ENCODE measurements around the gene DLGAP4. TPM values are rescaled to one million over a fixed set of nuclear protein-coding genes. Genes with fewer than 3 reads are reported as not detected.

The DLGAP4 gene
- total RNA-seq, 2 donors from 2014 or later, result 62.9 to 78.2 TPM

DNA sequence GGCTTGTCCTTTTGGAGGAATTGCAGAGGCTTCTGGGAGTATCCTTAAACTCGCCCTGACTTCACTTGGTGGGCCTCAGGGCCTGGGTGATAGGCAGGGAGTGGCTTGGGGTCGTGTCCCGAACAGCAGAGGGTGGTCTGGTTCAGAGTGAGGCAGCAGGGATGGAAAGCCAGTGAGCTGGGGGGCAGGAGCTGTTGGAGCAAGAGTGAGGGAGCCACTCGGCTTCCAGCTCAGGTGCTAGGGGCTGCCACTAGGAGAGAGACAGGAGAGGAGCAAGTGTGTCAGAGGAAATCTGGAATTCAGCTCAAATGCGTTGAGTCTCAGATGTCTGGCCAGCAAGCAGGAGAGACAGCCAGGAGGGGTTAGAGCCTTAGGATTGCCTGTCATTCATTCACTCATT, 85.8 kb downstream of the DLGAP4 start:
- H3K9me3 ChIP-seq (ENCODE audit: control insufficient read depth, low read length), result no peaks in the 10 kb centered on the region
- WGBS, 2 experiments (ENCODE audit: insufficient coverage in 1 of 2, insufficient read length in 1 of 2), result 54 to 68% methylated on average over 5 of the region's 5 CpGs
- H3K9me3 Mint-ChIP-seq, result peaks cover 3% of the 10 kb centered on the region
- DNase-seq, result no peak
- no peak overlapping the region for H3K4me3 ChIP-seq (ENCODE audit: low read length)
- H3K4me1 ChIP-seq (ENCODE audit: control insufficient read depth, insufficient read depth, low read length), result no peaks in the 10 kb centered on the region
- no peaks in the 10 kb centered on the region for H3K27me3 ChIP-seq (ENCODE audit: control insufficient read depth, insufficient read depth, low read length, poor library complexity, severe bottlenecking)
- peaks cover 9% of the 10 kb centered on the region for H3K4me1 Mint-ChIP-seq
- peak overlapping the region; percentile 28 for H3K27ac Mint-ChIP-seq
- H3K27me3 Mint-ChIP-seq (ENCODE audit: insufficient read depth), result peaks cover 2% of the 10 kb centered on the region
- H3K27ac ChIP-seq (ENCODE audit: low read depth, low read length), result no peak overlapping the region
- H3K4me3 Mint-ChIP-seq, result no peak overlapping the region
- no peaks in the 10 kb centered on the region for H3K36me3 ChIP-seq (ENCODE audit: control insufficient read depth, insufficient read depth, low read length)
- no peaks in the 10 kb centered on the region for H3K36me3 Mint-ChIP-seq (ENCODE audit: low read depth)
- TF ChIP-seq CTCF (conservative IDR thresholded peaks at IDR 0.05), result no peak
- no peak overlapping the region for H3K9ac ChIP-seq (ENCODE audit: extremely low read depth, low read length, poor library complexity, severe bottlenecking)

- TF ChIP-seq CTCF (conservative IDR thresholded peaks at IDR 0.05), result no peak
- no peaks in the 10 kb centered on the region for H3K36me3 Mint-ChIP-seq (ENCODE audit: low read depth)
- no peak overlapping the region for H3K4me3 ChIP-seq (ENCODE audit: low read length)
- H3K27ac ChIP-seq (ENCODE audit: low read depth, low read length), result no peak overlapping the region
- H3K4me1 Mint-ChIP-seq, result peaks cover 9% of the 10 kb centered on the region
- no peaks in the 10 kb centered on the region for H3K4me1 ChIP-seq (ENCODE audit: control insufficient read depth, insufficient read depth, low read length)
- peaks cover 2% of the 10 kb centered on the region for H3K27me3 Mint-ChIP-seq (ENCODE audit: insufficient read depth)
- 98 to 100% methylated on average over 1 to 3 of the region's 3 CpGs for WGBS, 2 experiments (ENCODE audit: insufficient coverage in 1 of 2, insufficient read length in 1 of 2)
- no peaks in the 10 kb centered on the region for H3K27me3 ChIP-seq (ENCODE audit: control insufficient read depth, insufficient read depth, low read length, poor library complexity, severe bottlenecking)
- no peak for DNase-seq
- H3K27ac Mint-ChIP-seq, result no peak overlapping the region
- H3K4me3 Mint-ChIP-seq, result no peak overlapping the region
- no peaks in the 10 kb centered on the region for H3K9me3 ChIP-seq (ENCODE audit: control insufficient read depth, low read length)
- H3K9me3 Mint-ChIP-seq, result peaks cover 3% of the 10 kb centered on the region
- H3K9ac ChIP-seq (ENCODE audit: extremely low read depth, low read length, poor library complexity, severe bottlenecking), result no peak overlapping the region
- H3K36me3 ChIP-seq (ENCODE audit: control insufficient read depth, insufficient read depth, low read length), result no peaks in the 10 kb centered on the region
Measured at GRCh38 chr20:36392989-36393388, 86.8 kb downstream of the DLGAP4 start.

DNA sequence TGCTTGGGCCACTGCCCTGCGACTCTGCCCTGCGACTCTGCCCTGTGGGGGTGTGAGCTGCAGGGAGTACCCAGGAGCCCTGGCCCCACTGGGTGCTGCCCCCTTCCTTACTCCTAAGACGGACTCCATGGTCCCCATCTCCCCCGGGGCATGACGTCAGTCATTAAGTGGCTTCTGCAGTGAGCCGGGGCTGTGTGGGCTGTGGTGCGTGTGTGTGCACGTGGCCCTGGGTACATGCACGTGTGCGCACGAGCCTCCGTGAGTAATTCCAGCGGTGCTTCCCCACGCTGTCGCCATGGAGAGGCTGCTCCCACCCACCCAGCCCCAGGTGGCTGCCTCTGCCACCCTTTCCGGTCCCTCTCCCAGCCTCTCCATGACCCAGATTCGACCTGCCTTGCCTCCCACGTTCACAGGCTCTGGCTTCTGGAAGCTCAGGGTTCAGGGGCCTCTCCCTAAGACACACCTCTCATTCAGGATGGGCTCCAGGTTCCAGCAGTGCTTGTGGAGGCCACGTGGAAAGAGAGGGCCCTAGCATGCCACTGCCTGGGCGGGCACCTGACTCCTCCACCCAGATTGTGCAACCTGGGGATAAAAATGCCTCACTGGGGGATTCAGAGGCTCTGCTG, 88.3 kb downstream of the DLGAP4 start:
- Histone ChIP-seq H3K36me3 (ENCODE audit: control insufficient read depth, insufficient read depth, low read length) (no peaks in the 10 kb centered on the region), H3K27ac (ENCODE audit: low read depth, low read length) (no peak overlapping the region), H3K4me1 (ENCODE audit: control insufficient read depth, insufficient read depth, low read length) (no peaks in the 10 kb centered on the region), H3K27me3 (ENCODE audit: control insufficient read depth, insufficient read depth, low read length, poor library complexity, severe bottlenecking) (no peaks in the 10 kb centered on the region), H3K9me3 (ENCODE audit: control insufficient read depth, low read length) (no peaks in the 10 kb centered on the region), H3K4me3 (ENCODE audit: low read length) (no peak overlapping the region), H3K9ac (ENCODE audit: extremely low read depth, low read length, poor library complexity, severe bottlenecking) (no peak overlapping the region)
- Mint-ChIP-seq H3K27me3 (ENCODE audit: insufficient read depth) (peaks cover 2% of the 10 kb centered on the region), H3K9me3 (peaks cover 3% of the 10 kb centered on the region), H3K27ac (no peak overlapping the region), H3K4me3 (no peak overlapping the region), H3K4me1 (peaks cover 9% of the 10 kb centered on the region), H3K36me3 (ENCODE audit: low read depth) (no peaks in the 10 kb centered on the region)
- 88 to 90% methylated on average over 15 to 20 of the region's 20 CpGs for WGBS, 2 experiments (ENCODE audit: insufficient coverage in 1 of 2, insufficient read length in 1 of 2)
- no peak for DNase-seq
- no peak for TF ChIP-seq CTCF (conservative IDR thresholded peaks at IDR 0.05)

Measured in endodermal cell (in vitro differentiated cells).